HG03159 (cell line): Measurements from ENCODE around the gene UBTF.

Source experiments
- ATAC-seq: cut with Tn5 transposase; IDR thresholded peaks from one replicate; pipeline ENCODE4 v1.9.1; 2021; ENCODE audit warnings: mild to moderate bottlenecking, moderate library complexity; ENCODE audit not compliant: unreplicated experiment

Gene UBTF

DNA sequence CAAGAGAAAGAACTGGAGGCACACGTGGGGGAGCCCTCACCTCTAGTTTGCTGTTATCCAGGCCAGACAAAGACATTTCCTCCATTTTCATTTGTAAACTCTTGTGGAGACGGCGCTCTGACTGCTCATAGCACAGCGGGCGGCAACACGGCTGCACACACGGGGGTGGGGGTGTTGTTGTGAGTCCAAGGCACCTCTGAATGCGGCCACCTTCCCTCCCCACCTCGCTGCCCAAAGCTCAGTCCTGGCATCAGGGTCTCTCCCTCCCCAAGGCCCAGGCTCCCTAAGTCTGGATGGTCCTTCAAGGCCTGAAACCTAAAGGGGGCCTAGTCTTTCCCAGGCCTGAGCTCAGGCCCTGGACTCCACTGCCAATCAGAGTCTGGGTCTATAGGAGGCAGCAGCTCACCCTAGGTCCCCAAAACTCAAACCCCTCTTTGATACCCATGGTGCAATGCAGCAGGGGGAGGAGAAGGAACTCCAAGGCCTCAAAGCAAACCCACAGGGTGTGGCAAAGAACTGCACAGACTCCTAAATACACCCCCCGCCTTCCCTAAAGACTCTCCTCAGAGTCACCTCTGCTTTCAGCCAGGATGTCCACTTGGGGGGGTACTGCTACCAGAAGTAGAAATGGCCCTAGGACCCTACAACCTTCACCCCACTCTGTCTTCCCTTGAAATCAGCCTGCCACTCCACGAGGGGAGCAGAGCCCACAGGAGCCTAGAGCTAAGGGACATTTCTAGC, 21.3 kb downstream of the UBTF start:
- ATAC-seq = no peak

- ATAC-seq = no peak
Measured at GRCh38 chr17:44197107-44197506, 22.4 kb downstream of the UBTF start.

- no peak for ATAC-seq
Measured at GRCh38 chr17:44193326-44194084, 26.0 kb downstream of the UBTF start.

DNA sequence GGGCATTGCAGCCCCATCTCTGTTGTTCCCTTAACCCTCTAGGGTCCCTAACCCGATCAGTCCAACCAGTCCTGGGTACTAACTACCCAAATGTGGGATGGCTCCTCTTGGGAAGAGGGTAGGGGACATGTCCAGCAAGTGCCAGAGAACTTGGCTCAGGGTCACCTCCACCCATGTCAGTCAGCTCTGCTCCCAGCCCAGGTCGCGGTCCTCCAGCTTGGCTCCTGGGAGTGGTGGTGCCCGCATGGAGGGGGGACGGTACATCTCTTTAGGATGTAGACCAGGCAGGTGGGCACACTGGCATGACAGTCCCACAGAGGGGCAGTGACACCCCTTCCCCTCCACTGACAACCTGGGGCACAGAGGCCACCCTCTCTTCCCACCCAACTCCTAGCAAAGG, 26.7 kb downstream of the UBTF start:
- no peak for ATAC-seq

- ATAC-seq = no peak
Measured at GRCh38 chr17:44191941-44192496, 27.5 kb downstream of the UBTF start.

GRCh38 chr17:44191369-44191768, 28.1 kb downstream of the UBTF start:
- no peak for ATAC-seq

GRCh38 chr17:44190481-44190880, 29.0 kb downstream of the UBTF start:
- no peak for ATAC-seq

- no peak for ATAC-seq
Measured at GRCh38 chr17:44188576-44189403, 30.7 kb downstream of the UBTF start.

DNA sequence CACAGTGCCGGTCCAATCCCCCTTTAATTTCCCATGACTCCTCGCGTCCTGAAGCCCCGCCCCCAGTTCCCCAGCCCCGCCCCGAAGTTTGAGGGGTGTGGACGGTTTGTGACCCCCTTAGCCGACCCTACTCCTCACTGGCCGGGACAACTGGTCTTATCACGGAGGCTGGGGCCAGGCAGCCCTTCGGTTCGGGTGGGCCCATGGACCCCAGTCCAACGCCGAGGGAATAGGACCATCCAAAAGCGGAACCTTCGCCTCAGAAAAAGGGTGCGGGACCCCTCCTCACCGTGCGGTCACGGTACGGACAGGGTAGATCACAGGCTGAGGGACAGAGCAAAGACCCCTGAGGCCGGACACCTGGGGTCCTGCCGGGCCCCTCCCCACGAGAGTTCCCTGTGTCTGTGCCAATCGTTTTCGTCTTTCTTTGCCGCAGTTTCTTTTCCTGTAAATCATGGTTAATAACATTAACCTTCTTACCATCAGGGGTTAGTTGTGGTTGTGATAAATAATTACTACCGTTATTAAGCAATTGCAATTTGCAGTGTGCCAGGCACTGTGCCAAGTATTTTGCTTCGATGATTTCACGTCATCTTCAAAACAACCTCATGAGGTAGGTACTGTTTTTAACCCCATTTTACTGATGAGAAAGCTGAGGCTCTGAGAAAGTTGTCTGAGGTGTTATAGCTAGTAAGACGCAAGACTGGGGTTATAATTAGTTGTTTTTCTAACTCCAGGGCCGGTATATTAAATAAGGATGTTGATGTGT, 32.2 kb downstream of the UBTF start:
- ATAC-seq = peak; percentile 37

GRCh38 chr17:44186307-44187130, 33.0 kb downstream of the UBTF start, which contains the start of gene TMUB2:
Gene TMUB2 (plus strand): TSS chr17:44186972. CDS start chr17:44187709, 737 bp downstream.
- ATAC-seq = peak; percentile 80

DNA sequence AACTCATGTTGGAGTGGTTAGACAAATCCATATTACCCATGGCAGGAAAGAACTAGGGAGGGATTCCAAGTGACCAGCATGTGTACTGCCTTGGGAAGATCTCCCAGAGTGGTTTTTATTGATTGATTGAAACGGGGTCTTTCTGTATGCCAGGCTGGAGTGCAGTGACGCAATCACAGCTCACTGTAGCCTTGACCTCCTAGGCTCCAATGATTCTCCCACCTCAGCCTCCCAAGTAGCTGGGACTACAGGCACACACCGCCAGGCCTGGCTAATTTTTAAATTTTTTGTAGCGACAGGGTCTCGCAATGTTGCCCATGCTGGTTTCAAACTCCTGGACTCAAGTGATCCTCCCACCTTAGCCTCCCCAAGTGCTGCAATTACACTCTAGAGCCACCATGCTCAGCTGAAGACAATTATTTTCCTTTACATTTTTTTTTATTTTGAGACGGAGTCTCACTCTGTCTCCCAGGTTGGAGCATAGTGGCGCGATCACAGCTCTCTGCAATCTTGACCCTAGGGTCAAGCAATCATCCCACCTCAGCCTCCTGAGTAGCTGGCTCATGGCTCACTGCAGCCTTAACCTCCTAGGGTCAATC, 35.2 kb downstream of the UBTF start:
- ATAC-seq = no peak

- ATAC-seq = no peak
Measured at GRCh38 chr17:44183024-44183423, 36.5 kb downstream of the UBTF start.

GRCh38 chr17:44178133-44178532, 41.3 kb downstream of the UBTF start:
- no peak for ATAC-seq

GRCh38 chr17:44177640-44178039, 41.8 kb downstream of the UBTF start:
- ATAC-seq = no peak

GRCh38 chr17:44176671-44177501, 42.6 kb downstream of the UBTF start:
- no peak for ATAC-seq

GRCh38 chr17:44176257-44176656, 43.2 kb downstream of the UBTF start:
- no peak for ATAC-seq

GRCh38 chr17:44174427-44174826, 45.0 kb downstream of the UBTF start:
- ATAC-seq = no peak

DNA sequence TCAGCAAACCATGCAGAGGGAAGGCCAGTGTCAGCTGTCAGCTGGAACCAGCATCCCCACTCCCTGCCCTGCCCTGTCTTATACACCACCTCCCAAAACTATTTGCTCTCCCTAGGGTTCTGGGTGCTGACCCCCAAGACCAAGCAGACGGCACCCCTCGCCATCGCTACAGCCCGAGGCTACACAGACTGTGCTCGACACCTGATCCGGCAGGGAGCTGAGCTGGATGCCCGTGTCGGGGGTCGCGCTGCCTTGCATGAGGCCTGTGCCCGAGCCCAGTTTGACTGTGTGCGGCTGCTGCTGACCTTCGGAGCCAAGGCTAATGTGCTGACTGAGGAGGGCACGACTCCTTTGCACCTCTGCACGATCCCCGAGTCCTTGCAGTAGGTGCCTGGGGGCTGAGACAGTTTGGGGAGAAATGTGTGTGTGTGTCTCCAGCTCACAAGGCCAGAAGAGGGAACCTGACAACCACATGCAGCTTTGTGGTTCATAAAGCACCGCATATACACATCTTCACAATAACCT, 47.5 kb downstream of the UBTF start:
- ATAC-seq = no peak
